ENCODE measurements around the gene PDSS2.
"Not testable (repeated sequence)": the region's sequence is repeated elsewhere in the genome, so short reads cannot be mapped to it uniquely, and the experiment has no call there.

The PDSS2 gene

DNA sequence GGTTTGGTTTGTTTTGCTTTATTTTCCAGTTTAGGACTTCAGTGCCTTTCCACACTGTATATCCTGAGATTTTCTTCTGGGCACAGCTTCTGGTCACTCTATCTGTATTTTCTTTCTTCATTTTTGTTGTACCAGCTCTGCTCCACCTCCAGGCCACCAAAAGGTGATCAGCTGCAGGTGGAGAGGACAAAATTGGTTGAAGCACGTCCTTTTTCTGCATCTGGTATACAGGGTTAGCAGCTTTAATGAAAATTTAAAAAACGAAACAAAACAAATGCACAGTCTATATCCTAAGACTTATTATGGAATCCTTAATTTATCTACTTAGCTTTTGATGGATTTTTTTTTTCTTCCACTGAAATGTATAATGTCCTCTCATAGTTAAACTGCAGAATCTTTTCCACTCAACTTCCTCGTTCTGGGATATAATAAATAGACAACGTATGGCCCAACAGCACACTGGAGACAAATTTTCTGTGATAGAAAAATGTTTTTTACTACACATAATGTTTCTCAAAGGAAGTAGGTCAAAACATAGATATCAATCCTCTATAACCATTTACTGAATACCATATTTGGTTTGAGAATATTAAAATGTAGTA, 19.8 kb upstream of the PDSS2 start:
- no peak for DNase-seq
- in situ Hi-C loops (cut with MboI; ENCODE audit: low pct_unique_long_range_greater_than_20kb, low sequenced_read_pairs) = no loop called here

GRCh38 chr6:107475826-107476225, 16.5 kb upstream of the PDSS2 start:
- in situ Hi-C loops (cut with MboI; ENCODE audit: low pct_unique_long_range_greater_than_20kb, low sequenced_read_pairs); DNase-seq: not testable (repeated sequence)

DNA sequence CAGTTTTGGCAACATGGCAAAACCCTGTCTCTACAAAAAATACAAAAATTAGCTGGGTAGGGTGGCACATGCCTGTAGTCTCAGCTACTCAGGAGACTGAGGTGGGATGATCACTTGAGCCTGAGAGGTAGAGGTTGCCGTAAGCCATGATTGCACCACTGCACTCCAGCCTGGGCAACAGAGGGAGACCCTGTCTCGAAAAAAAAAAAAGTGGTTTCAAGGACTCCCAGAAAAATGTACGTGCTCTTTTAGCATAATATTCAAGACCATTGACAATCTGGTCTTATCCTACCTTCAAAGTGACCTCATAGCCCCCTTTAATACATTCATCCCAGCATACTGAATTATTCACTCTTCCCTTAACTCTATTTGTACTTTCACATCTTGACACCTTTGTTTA, 16.0 kb upstream of the PDSS2 start:
- DNase-seq; in situ Hi-C loops (cut with MboI; ENCODE audit: low pct_unique_long_range_greater_than_20kb, low sequenced_read_pairs): not testable (repeated sequence)

GRCh38 chr6:107473660-107474059, 14.3 kb upstream of the PDSS2 start:
- in situ Hi-C loops (cut with MboI; ENCODE audit: low pct_unique_long_range_greater_than_20kb, low sequenced_read_pairs) = no loop called here
- no peak for DNase-seq

GRCh38 chr6:107470364-107470763, 11.0 kb upstream of the PDSS2 start:
- no peak for DNase-seq
- in situ Hi-C loops (cut with MboI; ENCODE audit: low pct_unique_long_range_greater_than_20kb, low sequenced_read_pairs) = no loop called here

DNA sequence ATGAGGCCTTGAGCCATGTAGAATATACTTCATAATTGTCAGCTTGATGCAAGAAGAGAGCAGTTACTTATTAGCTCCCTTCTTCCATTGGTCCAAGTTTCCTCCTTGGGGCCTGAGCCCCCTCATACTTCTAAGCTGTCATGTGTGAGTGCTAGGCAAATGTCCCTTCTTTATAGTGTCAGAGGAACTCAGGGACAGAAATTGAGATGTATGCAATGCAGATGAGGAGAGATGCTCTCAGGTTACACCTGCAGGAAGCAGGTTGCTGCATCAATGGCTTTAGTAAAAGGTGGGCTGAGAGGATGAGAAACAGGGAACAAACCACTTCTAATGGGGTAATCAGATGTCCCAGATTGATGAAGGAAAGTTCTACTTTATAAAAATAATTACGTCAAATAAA, 6.7 kb upstream of the PDSS2 start:
- no peak for DNase-seq
- in situ Hi-C loops (cut with MboI; ENCODE audit: low pct_unique_long_range_greater_than_20kb, low sequenced_read_pairs) = no loop called here

- DNase-seq = peak; percentile 81
- in situ Hi-C loops (cut with MboI; ENCODE audit: low pct_unique_long_range_greater_than_20kb, low sequenced_read_pairs) = no loop called here
Observed at GRCh38 chr6:107460083-107460631, 793 bp upstream of the PDSS2 start.

- DNase-seq = no peak
- in situ Hi-C loops (cut with MboI; ENCODE audit: low pct_unique_long_range_greater_than_20kb, low sequenced_read_pairs) = no loop called here
Observed at GRCh38 chr6:107458672-107459282, 587 bp downstream of the PDSS2 start.

- in situ Hi-C loops (cut with MboI; ENCODE audit: low pct_unique_long_range_greater_than_20kb, low sequenced_read_pairs) = no loop called here
- no peak for DNase-seq
Observed at GRCh38 chr6:107448776-107449175, 10.6 kb downstream of the PDSS2 start.

DNA sequence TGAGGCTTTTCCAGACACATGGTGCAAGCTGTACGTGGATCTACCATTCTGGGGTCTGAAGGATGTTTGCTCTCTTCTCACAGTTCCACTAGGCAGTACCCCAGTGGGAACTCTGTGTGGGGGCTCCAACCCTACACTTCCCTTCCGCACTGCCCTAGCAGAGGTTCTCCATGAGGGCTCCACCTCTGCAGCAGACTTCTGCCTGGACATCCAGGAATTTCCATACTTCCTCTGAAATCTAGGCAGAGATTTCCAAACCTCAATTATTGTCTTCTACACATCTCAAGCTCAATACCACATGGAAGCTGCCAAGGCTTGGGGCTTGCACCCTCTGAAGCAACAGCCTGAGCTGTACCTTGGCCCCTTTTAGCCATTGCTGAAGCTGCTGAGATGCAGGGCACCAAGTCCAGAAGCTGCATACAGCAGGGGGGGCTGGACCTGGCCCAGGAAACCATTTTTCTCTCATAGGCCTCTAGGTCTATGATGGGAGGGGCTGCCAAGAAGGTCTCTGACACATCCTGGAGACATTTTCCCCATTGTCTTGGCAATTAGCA, 11.6 kb downstream of the PDSS2 start:
- no peak for DNase-seq
- in situ Hi-C loops (cut with MboI; ENCODE audit: low pct_unique_long_range_greater_than_20kb, low sequenced_read_pairs) = no loop called here

DNA sequence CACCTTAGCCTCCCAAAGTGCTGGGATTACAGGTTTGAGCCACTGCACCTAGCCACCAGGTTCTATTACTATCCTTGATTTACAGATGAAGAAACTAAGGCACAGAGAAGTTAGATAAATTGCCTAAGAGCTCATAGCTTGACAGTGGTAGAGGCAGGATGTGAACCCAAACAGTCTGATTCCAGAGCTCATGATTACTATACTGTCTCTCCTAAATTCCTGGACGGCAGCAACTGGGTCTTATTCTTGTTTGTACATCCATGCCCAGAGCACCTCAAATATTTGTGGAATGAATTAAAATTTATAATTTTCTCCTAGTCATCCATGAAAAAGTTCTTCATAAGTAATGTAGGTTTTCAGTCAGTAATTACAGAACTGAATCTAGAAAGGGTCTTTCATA, 15.1 kb downstream of the PDSS2 start:
- in situ Hi-C loops (cut with MboI; ENCODE audit: low pct_unique_long_range_greater_than_20kb, low sequenced_read_pairs) = no loop called here
- no peak for DNase-seq

DNA sequence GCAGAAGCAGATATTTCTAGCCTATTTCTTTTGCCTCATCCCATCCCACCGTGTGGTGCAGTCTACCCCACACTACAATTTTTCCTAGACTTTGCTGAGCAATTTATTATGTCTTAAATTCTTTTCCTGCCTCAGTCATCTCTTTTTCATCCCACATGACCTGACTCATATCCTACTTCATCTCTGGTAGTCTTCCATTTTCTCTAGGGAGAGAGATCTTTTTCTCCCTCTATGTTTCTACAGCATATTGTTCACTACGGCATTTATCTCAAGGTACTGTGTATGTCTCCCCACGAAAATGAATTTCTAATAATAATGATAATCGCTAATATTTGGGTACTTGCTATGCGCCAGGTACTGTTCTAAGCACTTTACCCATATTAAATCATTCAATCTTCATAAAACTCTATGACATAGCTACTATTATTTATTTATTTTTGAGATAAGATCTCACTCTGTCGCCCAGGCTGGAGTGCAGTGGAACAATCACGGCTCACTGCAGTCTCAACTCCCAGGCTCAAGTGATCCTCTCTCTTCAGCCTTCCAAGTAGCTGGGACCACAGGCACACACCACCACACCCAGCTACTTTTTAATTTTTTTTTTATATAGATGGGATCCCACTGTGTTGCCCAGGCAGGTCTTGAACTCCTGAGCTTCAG, 15.6 kb downstream of the PDSS2 start:
- in situ Hi-C loops (cut with MboI; ENCODE audit: low pct_unique_long_range_greater_than_20kb, low sequenced_read_pairs) = no loop called here
- no peak for DNase-seq

DNA sequence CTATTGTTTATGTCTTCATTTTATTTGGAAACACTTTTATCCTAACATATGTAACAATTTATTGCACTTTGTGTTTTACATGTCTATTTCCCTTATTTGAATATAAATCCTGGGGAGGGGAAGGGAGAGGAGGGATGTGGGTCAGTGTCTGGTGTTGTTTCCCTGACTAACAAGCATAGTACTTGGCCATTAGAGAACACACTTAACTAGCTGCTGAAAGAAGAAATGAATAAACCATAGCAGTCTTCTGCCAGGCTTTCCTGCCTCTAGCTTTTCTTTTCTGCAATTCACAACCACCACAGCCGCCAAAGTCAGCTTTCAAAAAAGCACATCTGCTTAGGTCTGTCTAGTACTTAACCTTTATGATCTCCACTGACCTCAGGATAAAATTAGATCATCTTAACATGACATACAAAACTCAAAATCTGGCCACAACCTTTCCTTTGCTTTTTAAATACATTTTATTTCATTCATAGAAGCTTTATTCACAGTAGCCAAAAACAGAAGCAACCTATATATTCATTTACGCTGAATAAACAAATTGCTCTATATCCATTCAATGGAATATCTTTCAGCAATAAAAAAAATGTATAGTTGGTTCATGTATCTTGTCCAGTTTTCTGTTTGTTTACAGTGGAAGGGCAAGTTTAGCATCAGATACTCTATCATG, 16.3 kb downstream of the PDSS2 start:
- no peak for DNase-seq
- in situ Hi-C loops (cut with MboI; ENCODE audit: low pct_unique_long_range_greater_than_20kb, low sequenced_read_pairs) = no loop called here

DNA sequence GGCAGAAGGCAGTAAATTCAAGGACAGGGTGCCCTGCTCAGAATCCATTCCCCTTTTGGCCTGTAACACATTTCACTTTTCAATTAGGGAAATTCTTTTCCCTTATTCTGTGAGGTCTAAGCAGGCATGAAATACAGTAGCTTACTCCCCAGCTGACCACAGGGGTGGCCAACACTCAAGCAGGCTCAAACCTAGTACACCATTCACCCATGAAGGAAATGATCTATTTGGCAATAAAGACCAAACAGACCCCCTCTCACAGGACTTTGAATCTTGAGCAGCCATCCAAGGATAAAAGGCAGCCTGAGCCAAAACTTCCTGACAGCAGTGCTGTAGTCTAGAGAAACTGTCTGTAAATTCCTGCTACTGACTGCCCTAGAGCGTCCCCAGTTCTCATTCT, 17.7 kb downstream of the PDSS2 start:
- in situ Hi-C loops (cut with MboI; ENCODE audit: low pct_unique_long_range_greater_than_20kb, low sequenced_read_pairs) = no loop called here
- DNase-seq = no peak

DNA sequence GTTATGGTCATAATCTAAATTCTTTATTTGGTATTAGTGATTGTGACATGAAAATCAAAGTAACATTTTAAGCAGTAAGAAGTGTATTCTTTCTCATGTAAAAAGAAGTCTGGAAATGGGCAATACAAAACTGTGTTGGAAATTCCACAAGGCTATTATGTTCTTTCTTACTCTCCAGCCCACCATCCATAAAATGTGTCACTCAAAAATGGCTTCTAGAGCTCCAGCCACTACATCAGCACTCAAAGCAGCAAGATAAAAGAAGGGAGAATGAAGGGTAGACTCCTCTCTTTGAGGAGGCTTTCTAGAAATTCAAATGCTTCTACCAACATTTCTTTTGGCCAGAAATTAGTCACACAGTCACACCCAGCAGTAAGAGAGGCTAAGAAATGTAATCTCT, 18.4 kb downstream of the PDSS2 start:
- in situ Hi-C loops (cut with MboI; ENCODE audit: low pct_unique_long_range_greater_than_20kb, low sequenced_read_pairs) = no loop called here
- no peak for DNase-seq

DNA sequence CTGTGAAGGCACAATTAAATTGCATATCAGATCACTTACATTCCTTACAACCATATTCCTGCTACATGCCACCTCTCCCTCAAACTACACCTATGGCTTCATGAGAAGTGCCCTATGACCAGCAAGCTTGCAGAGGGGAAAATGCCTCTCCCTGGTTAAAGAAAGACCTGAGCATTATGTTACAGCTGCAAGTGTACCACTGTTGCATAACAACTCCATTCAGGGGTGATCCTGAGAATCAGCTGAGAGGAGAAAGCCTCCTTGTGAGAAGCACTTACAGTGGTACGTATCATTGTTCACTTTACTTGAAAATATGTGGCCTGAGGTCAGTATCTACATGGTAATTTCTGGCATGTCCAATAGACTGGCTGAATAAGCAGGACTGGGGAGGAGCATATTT, 20.0 kb downstream of the PDSS2 start:
- DNase-seq = no peak
- in situ Hi-C loops (cut with MboI; ENCODE audit: low pct_unique_long_range_greater_than_20kb, low sequenced_read_pairs) = no loop called here

DNA sequence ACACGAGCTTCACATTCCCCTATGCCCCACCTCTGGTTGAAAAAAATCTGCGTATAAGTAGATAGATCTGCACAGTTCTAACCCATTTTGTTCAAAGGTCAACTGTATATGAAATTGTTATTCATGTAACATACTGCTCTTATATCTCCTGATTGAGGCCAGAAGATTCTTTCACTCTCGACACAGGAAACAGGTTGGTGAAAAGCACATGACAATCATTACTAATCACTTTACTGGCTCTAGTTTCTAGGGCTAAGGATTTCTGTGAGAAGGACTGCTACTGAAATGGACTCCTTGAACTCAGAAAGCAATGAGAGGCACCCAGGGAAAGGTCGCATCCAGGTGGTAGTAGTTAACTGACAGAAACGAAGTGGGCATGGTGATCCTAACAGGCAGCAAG, 21.7 kb downstream of the PDSS2 start:
- in situ Hi-C loops (cut with MboI; ENCODE audit: low pct_unique_long_range_greater_than_20kb, low sequenced_read_pairs) = no loop called here
- DNase-seq = no peak

GRCh38 chr6:107436881-107437280, 22.5 kb downstream of the PDSS2 start:
- DNase-seq = no peak
- in situ Hi-C loops (cut with MboI; ENCODE audit: low pct_unique_long_range_greater_than_20kb, low sequenced_read_pairs) = no loop called here

- in situ Hi-C loops (cut with MboI; ENCODE audit: low pct_unique_long_range_greater_than_20kb, low sequenced_read_pairs) = no loop called here
- no peak for DNase-seq
Observed at GRCh38 chr6:107435798-107436197, 23.6 kb downstream of the PDSS2 start.

- DNase-seq = no peak
- in situ Hi-C loops (cut with MboI; ENCODE audit: low pct_unique_long_range_greater_than_20kb, low sequenced_read_pairs) = no loop called here
Observed at GRCh38 chr6:107434812-107435211, 24.6 kb downstream of the PDSS2 start.
